PC-3 (cell line): ENCODE data around the gene MYO1C.

Experiments
- CTCF ChIP-seq: fragments of 300-600 bp; sonication (generic); conservative IDR thresholded peaks from 2 replicates; pipeline ENCODE4 v1.5.1; 2017; ENCODE audit warnings: antibody characterized with exemption, low read depth, mild to moderate bottlenecking, low read length
- EZH2 ChIP-seq: fragments of 300-600 bp; sonication (generic); IDR thresholded peaks from one replicate; pipeline ENCODE4 v1.6.1; 2017; ENCODE audit warnings: antibody characterized with exemption, mild to moderate bottlenecking, low read length; ENCODE audit not compliant: unreplicated experiment

- no peak for TF ChIP-seq CTCF
- TF ChIP-seq EZH2: no peak
Measured at GRCh38 chr17:1442187-1442586, 50.3 kb downstream of the MYO1C start.
